Activated gamma-delta T cell treated with anti-CD3 and anti-CD28 coated beads, Interleukin-2, amount 50 U/mL, for 16 hours (primary cell): ENCODE data around the gene MACROD2.
"Not testable (repeated sequence)": the region's sequence is repeated elsewhere in the genome, so short reads cannot be mapped to it uniquely, and the experiment has no call there.

Experiments
- DNase-seq: peaks from one replicate; pipeline ENCODE4 v3.0.0-alpha.2; 2020; ENCODE audit warnings: low read depth

Gene MACROD2

DNA sequence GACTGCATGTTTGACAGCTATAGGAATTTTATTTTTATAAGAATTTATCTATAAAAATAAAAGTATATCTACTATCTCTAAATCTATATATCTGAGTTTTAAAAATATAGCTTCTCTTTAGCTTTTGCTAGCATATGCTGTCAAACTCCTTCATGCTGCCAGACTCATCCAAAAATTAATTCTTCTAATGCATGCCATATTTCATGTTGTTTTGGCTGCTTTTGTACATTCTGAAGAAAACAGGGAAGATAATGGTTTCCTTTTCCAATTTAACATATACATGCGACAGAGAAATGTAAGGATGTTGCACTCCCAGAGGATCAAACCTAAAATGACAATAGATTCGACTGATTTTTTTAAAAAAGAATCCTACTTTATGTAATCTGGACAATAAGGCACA lies 919.3 kb downstream of the MACROD2 start:
- DNase-seq: no peak

DNA sequence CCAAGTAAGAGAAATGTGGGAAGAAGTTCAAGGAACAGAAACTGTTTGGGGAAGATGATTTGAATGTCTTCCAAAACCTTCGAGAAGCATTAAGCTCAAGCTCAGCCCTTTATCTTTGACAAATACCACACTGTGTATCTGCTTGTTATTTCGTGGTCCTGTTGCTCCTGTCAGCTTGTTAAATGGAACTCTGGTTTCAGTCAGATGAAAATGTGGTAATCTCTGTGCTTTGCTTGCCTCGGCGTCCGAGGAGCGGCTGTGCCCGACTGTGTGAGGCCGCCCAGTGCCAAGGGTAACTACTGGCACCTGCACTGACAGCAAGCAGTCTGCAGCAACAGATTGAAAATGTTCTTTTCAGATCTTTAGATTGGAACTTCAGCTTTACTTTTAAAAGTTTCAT lies 920.0 kb downstream of the MACROD2 start:
- DNase-seq: no peak

GRCh38 chr20:14916360-14916920 lies 921.1 kb downstream of the MACROD2 start:
- DNase-seq: no peak

DNA sequence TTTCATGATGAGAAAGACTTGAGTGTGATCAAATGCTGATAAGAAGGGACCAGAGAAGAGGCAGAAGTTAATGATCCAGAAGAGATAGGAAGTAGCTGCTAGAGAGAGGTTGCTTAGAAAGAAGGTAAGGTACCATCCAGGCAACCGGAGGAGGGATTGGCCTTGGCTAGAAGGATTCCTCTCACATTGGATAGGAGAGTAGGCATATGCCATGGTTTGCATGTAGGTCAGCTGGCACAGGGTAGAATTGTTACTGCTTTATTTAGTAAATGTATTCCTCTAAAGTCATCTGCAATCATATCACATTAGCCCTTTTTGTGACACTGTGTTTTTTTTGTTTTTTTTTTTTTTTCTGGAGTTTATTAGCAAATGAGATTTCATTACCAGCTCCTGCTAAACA lies 923.0 kb downstream of the MACROD2 start:
- no peak for DNase-seq

GRCh38 chr20:14918976-14919375 lies 923.7 kb downstream of the MACROD2 start:
- no peak for DNase-seq

GRCh38 chr20:14919501-14920081 lies 924.3 kb downstream of the MACROD2 start:
- no peak for DNase-seq

GRCh38 chr20:14921513-14921912 lies 926.2 kb downstream of the MACROD2 start:
- no peak for DNase-seq

DNA sequence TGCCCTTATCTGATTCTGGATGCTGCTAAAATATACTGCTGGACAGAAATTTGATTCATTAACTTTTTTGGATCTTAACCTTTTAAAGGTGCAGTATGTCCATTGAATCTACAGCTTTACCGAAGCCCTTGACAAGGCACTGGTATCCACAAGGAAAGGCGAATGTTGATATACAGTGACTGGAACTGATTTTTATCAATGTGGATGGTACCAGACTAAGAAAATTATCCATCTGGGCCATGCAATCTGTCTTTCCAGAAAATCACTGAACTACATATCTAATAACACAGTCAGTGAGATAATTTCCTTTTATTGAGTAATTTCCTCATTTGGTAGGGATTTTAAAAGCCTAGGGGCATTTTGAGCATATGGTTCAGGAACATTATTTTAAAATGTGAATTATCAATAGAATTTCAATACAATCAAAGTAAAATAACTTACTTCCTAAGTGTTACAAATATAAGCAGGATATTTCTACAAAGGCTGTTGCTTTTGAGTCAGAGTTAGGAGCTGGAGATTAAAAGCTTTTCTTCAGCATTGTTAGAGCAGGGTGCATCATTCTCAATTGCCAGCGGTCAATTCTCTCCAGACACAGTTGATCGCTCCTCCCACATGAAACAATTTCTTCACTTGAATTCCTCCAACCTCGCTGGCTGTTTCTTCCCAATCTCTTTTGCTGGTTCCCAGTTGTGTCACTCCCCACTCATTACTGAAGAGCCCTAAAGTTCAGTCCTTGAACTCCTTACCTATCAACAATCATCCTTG lies 927.4 kb downstream of the MACROD2 start:
- DNase-seq: no peak

- no peak for DNase-seq
These were observed 929.1 kb downstream of the MACROD2 start for GRCh38 chr20:14924433-14924832.

DNA sequence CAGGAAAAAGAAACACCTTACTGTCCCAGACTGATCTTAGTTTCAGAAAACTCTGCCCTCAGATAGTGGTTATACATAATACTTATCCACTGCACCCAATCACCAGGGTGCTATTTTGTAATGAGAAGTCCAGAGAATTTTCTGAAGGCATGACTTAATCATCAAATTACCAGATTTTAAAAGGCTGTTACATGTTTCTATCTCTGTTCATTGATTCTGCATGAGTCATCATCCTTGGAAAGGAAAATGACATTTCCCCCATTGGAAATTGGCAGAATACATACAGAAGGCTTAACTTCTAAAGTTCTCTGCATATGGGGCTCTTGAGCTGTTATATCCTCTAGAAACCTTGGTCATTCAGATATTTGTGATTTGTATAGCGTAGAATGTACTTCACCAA lies 930.0 kb downstream of the MACROD2 start:
- DNase-seq: no peak

DNA sequence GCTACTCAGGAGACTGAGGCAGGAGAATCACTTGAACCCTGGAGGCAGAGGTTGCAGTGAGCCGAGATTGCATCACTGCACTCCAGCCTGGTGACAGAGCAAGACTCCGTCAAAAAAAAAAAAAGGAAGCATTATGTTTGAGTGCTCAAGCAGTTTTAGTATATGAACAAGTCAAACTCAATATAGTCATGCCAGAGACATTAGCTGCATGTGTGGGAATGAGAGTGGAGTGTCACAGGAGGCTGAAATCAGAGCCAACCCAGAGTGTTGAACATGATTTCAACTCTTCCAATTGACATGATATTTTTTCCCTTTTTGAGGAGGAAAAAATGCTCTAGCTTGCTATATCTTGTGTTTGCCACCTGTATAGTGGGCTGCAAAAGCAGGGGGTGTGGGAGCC lies 931.1 kb downstream of the MACROD2 start:
- DNase-seq: not testable (repeated sequence)

DNA sequence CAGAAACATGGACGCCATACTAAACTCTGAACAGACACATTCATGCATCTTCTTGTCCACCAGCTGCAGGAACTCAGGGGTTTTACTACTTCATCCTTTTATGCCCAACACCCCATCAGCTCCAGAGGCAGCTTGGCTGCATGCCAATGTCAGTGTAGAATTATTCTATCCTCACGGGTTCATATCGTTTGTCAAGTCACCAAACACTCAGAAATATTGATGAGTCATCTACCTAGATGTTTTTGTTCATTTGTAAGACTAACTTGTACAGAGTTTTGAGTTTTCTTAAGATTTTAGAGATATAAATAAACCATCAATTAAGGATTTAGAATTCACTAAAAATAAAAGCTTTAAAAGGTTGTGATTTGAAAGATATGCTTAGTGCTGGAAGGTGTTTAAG lies 932.8 kb downstream of the MACROD2 start:
- no peak for DNase-seq

- DNase-seq: no peak
These were observed 934.1 kb downstream of the MACROD2 start for GRCh38 chr20:14929388-14929787.

- no peak for DNase-seq
These were observed 936.7 kb downstream of the MACROD2 start for GRCh38 chr20:14932040-14932439.

- DNase-seq: no peak
These were observed 940.0 kb downstream of the MACROD2 start for GRCh38 chr20:14935285-14935684.

DNA sequence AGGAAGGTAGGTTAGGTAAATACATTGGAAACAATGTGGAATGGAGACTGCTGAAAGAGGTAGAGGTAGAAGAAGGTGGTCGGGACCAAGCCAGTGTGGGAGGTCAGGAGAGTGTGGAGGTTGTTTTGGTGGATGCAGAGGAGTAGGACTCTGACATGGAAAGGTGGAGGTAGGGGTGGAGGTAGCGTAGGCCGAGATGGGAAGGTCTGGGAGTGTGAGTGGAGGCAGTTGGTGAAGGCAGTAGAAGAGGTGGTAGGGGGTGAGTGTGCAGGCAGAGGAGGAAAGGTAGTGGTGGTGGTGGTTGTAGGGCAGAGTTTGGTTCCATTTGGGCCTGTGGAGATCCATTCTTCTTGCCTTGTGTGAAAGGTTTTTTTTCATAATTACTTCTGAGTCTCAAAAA lies 941.7 kb downstream of the MACROD2 start:
- DNase-seq: no peak

GRCh38 chr20:14937846-14938245 lies 942.5 kb downstream of the MACROD2 start:
- no peak for DNase-seq

DNA sequence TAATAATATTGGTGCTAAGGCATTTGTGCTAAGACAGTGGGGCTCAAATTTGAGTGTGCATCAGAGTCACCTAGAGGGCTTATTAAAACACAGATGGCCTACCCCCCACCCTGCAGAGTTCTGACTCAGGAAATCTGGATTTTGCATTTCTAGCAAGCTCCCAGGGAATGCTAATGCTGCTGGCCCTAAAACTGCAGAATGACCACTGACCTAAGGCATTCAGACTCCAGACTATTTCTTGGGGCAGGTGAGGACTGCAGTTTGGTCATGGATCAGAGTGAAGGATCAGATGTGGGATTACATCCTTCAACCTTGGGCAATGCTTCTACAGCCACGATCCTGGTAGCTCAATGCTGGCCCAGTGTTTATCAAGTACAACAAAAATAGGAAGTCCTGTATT lies 952.2 kb downstream of the MACROD2 start:
- DNase-seq: no peak

DNA sequence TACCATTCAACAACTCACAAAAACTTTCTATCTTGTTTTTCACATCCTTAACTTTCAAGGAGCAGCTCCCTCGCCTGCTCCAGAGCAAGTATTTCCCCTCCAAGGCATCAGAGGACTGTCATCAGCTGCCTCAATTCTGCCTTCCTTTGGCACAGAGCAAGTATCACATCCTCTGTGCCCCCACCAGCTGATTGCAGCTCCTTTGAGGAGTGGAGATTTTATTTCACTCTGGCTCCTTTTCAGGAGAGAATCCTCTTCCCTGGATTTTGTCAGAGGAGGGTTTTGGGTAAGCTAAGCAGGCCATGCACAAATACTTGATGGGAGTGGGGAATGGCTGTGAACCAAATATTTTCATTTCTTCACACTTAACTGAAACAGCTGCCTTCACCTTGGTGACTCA lies 952.6 kb downstream of the MACROD2 start:
- no peak for DNase-seq

- no peak for DNase-seq
These were observed 953.1 kb downstream of the MACROD2 start for GRCh38 chr20:14948416-14948815.

DNA sequence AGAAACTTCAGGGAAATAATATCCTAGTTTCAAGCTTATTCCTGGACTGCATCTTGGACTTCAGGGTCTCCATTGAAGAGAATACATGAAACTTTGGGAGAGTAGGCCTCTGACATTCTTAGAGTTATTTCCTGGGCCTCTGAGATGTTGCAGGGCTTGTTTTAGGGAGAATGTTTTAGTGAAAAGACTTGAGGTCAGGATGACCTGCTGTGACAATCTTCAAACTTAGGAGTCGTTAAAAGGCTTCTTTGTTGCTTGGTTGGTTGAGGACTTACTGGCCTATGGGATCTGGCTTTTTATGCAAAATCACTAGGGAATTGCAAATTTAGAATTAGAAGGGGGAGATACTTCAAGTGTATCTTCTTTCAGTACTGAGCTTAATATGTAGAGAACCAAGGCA lies 955.3 kb downstream of the MACROD2 start:
- no peak for DNase-seq

GRCh38 chr20:14951105-14951504 lies 955.8 kb downstream of the MACROD2 start:
- DNase-seq: no peak

DNA sequence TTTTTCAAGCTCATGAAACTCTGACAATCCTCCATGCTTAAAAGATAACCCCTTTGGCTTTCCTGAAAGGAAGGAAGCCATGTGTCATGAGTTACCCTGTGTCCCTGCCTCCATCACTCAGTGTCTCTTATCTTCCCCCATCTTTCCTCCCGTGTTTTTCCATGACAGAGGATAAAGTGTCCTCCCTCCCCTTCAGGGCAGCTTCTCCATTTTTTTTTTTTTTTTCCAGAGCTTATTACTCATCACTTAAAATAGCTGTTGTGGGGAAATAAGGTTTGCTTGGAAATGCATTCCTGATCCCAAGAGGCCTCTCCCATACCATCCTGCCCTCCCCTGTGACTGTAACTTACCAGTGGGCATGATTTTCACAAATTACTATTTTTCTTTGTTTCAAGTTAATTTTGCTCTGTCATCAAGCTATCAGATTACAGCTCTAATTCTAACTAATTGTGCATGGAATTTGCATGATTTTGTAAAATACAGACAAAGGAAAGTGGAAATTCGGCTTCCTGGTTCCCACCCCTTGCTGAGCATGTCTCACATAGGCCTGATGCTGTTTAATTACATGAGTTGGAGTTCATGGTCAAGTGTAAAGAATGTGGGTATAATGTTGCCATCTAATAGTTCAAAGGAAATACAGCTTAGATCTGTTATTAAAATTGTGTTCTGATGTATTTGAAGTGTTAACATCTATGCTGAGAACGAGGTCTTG lies 956.5 kb downstream of the MACROD2 start:
- DNase-seq: no peak
